Panc1 (cell line): ENCODE measurements around the gene ARHGAP6. TPM values are rescaled to one million over a fixed set of nuclear protein-coding genes. Genes with fewer than 3 reads are reported as not detected.

ENCODE experiments used
- ATAC-seq: fragments of 200-7000 bp; cut with Tn5 transposase; 2 replicates; pipeline ENCODE4 v1.9.1; 2020; ENCODE audit warnings: mild to moderate bottlenecking, moderate library complexity
- BruUV-seq: library from RNA; stranded (reverse); fragments of 400-500 nt; replicated peaks from 2 replicates; lab custom pipeline; 2021; lab: Mats Ljungman, UMichigan
- CTCF ChIA-PET: fragments of 300-600 bp; sonication (Branson Sonifier 250); formaldehyde crosslinking; loops from one replicate; lab custom pipeline; 2022; ENCODE audit warnings: antibody characterized with exemption; lab: Charles Lee
- POLR2A ChIA-PET: fragments of 300-600 bp; sonication (Branson Sonifier 250); formaldehyde crosslinking; loops from one replicate; lab custom pipeline; 2022; ENCODE audit warnings: antibody characterized with exemption; lab: Charles Lee
- DNase-seq: peaks from one replicate; pipeline ENCODE4 v3.0.0-alpha.2; 2010; ENCODE audit warnings: low read depth, low spot score
- H3K27ac ChIP-seq: 2 replicates; pipeline ENCODE4 v1.5.1; 2011; ENCODE audit warnings: mild to moderate bottlenecking, low read length, inconsistent platforms
- H3K27me3 ChIP-seq: fragments of 200-500 bp; sonication (Bioruptor generic); 2 replicates; pipeline ENCODE4 v1.6.0; 2014; ENCODE audit warnings: low read length, inconsistent platforms; ENCODE audit not compliant: control insufficient read depth, insufficient read depth
- H3K36me3 ChIP-seq: fragments of 200-500 bp; sonication (Bioruptor generic); 2 replicates; pipeline ENCODE4 v1.5.1; 2014; ENCODE audit warnings: inconsistent platforms, mild to moderate bottlenecking, low read length, moderate library complexity; ENCODE audit not compliant: control insufficient read depth, insufficient read depth
- H3K4me1 ChIP-seq: 2 replicates; pipeline ENCODE4 v1.5.1; 2011; ENCODE audit warnings: inconsistent platforms, mild to moderate bottlenecking, low read length, moderate library complexity; ENCODE audit not compliant: control insufficient read depth, insufficient read depth
- H3K4me3 ChIP-seq, 2 experiments: 2 replicates each; pipeline ENCODE4 v1.5.1; 2011 to 2012; ENCODE audit warnings: low read depth in 2 of 2, low read length in 2 of 2, mild to moderate bottlenecking in 2 of 2, inconsistent platforms in 1 of 2, moderate library complexity in 1 of 2
- H3K9me3 ChIP-seq: fragments of 200-500 bp; sonication (Bioruptor generic); 2 replicates; pipeline ENCODE4 v1.5.1; 2014; ENCODE audit warnings: low read depth, mild to moderate bottlenecking, inconsistent platforms, low read length, moderate library complexity; ENCODE audit not compliant: control insufficient read depth, insufficient read depth
- POLR2AphosphoS5 ChIP-seq: IDR thresholded peaks from 2 replicates; pipeline ENCODE4 v1.6.1; 2012; ENCODE audit warnings: mild to moderate bottlenecking, low read depth, low read length, moderate library complexity
- SIN3A ChIP-seq: IDR thresholded peaks from 2 replicates; pipeline ENCODE4 v1.6.1; 2012; ENCODE audit warnings: low read depth, mild to moderate bottlenecking, low read length, moderate library complexity, borderline replicate concordance; ENCODE audit not compliant: insufficient read depth
- TCF7L2 ChIP-seq: IDR thresholded peaks from 2 replicates; pipeline ENCODE4 v1.6.1; 2011; ENCODE audit warnings: mild to moderate bottlenecking, low read depth, low read length, inconsistent platforms
- in situ Hi-C: cut with HindIII; loops from 2 replicates; pipeline ENCODE4 v1.10.0; 2016; ENCODE audit warnings: low sequenced_read_pairs, low pct_unique_long_range_greater_than_20kb
- intact Hi-C: fragments of 100-400 bp; cut with micrococcal nuclease; formaldehyde crosslinking; loops from one replicate; pipeline ENCODE4 v1.10.0; 2022; ENCODE audit not compliant: unreplicated experiment
- total RNA-seq: library from RNA; stranded (reverse); gene quantifications from one replicate; pipeline ENCODE4 v1.2.1, GENCODE V29; 2021; ENCODE audit not compliant: unreplicated experiment
- TF ChIP-seq, protein P1 (sequence below), 2 experiments: IDR thresholded peaks; 2 replicates each; pipeline ENCODE4 v1.6.1; 2011 to 2012; ENCODE audit warnings: low read depth in 2 of 2, control low read depth in 1 of 2, low read length in 1 of 2, mild to moderate bottlenecking in 1 of 2, moderate library complexity in 1 of 2; ENCODE audit not compliant: insufficient read depth in 1 of 2
- TF ChIP-seq, protein P2 (sequence below): fragments of 450-650 bp; IDR thresholded peaks from 2 replicates; pipeline ENCODE4 v1.5.1; 2017; ENCODE audit warnings: mild to moderate bottlenecking

Gene ARHGAP6
- total RNA-seq, 1 experiment from 2014 or later = 0.13 TPM

DNA sequence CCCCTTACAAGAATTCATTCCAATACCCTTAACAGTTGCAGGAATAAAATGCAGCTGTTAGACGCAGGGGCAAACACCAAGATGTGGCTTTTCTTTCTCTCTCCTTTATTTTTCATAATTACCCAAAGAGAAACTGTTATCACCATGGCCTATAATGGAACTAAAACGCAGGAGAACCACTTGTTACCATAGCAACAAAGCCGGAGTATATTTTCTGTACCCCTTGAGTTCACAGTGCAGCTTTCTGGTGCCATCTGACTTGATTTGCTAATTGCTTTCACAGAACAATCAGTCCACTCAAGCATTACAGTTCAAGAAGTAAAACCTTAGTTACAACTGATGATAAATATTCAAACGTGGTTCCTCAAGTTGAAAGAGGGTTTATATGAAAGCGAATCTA is 214.6 kb downstream of the ARHGAP6 start:
- in situ Hi-C loops = no loop called here

GRCh38 chrX:11450354-11450753 is 215.4 kb downstream of the ARHGAP6 start:
- BruUV-seq = no TSS peak
- TF ChIP-seq, protein P1, sequence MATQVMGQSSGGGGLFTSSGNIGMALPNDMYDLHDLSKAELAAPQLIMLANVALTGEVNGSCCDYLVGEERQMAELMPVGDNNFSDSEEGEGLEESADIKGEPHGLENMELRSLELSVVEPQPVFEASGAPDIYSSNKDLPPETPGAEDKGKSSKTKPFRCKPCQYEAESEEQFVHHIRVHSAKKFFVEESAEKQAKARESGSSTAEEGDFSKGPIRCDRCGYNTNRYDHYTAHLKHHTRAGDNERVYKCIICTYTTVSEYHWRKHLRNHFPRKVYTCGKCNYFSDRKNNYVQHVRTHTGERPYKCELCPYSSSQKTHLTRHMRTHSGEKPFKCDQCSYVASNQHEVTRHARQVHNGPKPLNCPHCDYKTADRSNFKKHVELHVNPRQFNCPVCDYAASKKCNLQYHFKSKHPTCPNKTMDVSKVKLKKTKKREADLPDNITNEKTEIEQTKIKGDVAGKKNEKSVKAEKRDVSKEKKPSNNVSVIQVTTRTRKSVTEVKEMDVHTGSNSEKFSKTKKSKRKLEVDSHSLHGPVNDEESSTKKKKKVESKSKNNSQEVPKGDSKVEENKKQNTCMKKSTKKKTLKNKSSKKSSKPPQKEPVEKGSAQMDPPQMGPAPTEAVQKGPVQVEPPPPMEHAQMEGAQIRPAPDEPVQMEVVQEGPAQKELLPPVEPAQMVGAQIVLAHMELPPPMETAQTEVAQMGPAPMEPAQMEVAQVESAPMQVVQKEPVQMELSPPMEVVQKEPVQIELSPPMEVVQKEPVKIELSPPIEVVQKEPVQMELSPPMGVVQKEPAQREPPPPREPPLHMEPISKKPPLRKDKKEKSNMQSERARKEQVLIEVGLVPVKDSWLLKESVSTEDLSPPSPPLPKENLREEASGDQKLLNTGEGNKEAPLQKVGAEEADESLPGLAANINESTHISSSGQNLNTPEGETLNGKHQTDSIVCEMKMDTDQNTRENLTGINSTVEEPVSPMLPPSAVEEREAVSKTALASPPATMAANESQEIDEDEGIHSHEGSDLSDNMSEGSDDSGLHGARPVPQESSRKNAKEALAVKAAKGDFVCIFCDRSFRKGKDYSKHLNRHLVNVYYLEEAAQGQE (IDR thresholded peaks at IDR 0.05; ENCODE audit: insufficient read depth in 1 of 2, low read depth in 2 of 2, low read length in 1 of 2) = no peak
- TF ChIP-seq, protein P2, sequence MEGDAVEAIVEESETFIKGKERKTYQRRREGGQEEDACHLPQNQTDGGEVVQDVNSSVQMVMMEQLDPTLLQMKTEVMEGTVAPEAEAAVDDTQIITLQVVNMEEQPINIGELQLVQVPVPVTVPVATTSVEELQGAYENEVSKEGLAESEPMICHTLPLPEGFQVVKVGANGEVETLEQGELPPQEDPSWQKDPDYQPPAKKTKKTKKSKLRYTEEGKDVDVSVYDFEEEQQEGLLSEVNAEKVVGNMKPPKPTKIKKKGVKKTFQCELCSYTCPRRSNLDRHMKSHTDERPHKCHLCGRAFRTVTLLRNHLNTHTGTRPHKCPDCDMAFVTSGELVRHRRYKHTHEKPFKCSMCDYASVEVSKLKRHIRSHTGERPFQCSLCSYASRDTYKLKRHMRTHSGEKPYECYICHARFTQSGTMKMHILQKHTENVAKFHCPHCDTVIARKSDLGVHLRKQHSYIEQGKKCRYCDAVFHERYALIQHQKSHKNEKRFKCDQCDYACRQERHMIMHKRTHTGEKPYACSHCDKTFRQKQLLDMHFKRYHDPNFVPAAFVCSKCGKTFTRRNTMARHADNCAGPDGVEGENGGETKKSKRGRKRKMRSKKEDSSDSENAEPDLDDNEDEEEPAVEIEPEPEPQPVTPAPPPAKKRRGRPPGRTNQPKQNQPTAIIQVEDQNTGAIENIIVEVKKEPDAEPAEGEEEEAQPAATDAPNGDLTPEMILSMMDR = no peak
- TF ChIP-seq TCF7L2 (no peak), SIN3A (no peak), POLR2AphosphoS5 (no peak)
- no peaks in the 10 kb centered on the region for H3K27me3 ChIP-seq
- intact Hi-C loops (no loop called here), in situ Hi-C loops (no loop called here)
- DNase-seq (no peak), ATAC-seq (no peak)
- ChIA-PET CTCF (no interaction called here), POLR2A (no interaction called here)
- H3K4me1 ChIP-seq = no peaks in the 10 kb centered on the region
- no peaks in the 10 kb centered on the region for H3K36me3 ChIP-seq
- H3K9me3 ChIP-seq = no peaks in the 10 kb centered on the region
- no peak overlapping the region for H3K27ac ChIP-seq
- no peak overlapping the region for H3K4me3 ChIP-seq

More for the DNA sequence above, 214.6 kb downstream of the ARHGAP6 start:
- Histone ChIP-seq H3K27ac (no peak overlapping the region), H3K27me3 (no peaks in the 10 kb centered on the region), H3K4me1 (no peaks in the 10 kb centered on the region), H3K4me3 (no peak overlapping the region), H3K36me3 (no peaks in the 10 kb centered on the region), H3K9me3 (no peaks in the 10 kb centered on the region)
- TF ChIP-seq, protein P2 = no peak
- TF ChIP-seq, protein P1 (IDR thresholded peaks at IDR 0.05; ENCODE audit: insufficient read depth in 1 of 2, low read depth in 2 of 2, low read length in 1 of 2) = no peak
- TF ChIP-seq TCF7L2 = no peak
- no peak for TF ChIP-seq POLR2AphosphoS5
- no peak for TF ChIP-seq SIN3A
- intact Hi-C loops = no loop called here
- no TSS peak for BruUV-seq
- no peak for ATAC-seq
- ChIA-PET CTCF (no interaction called here), POLR2A (no interaction called here)
- no peak for DNase-seq
